Peyer's patch (tissue), 4 donors: ENCODE results near the gene EIF3A. TPM values are rescaled to one million over a fixed set of nuclear protein-coding genes. Genes with fewer than 3 reads are reported as not detected.

Experiments
- DNase-seq, 3 donors: peaks; one replicate each; pipeline ENCODE4 v3.0.0-alpha.2; 2017 to 2019
- H3K27ac ChIP-seq, 4 donors: fragments of 200-600 bp; sonication (generic); one replicate each; pipeline ENCODE4 v1.5.1; 2016 to 2019
- H3K27me3 ChIP-seq, 2 donors: fragments of 200-600 bp; sonication (generic); one replicate each; pipeline ENCODE4 v1.5.1; 2019
- H3K36me3 ChIP-seq, 3 donors: fragments of 200-600 bp; sonication (generic); one replicate each; pipeline ENCODE4 v1.5.1; 2016 to 2019
- H3K4me1 ChIP-seq, 4 donors: fragments of 200-600 bp; sonication (generic); one replicate each; pipeline ENCODE4 v1.5.1; 2016 to 2019
- H3K4me3 ChIP-seq, 4 donors: fragments of 200-600 bp; sonication (generic); 1 replicate in 3 of 4; 2 replicates in 1 of 4; pipeline ENCODE4 v1.5.1; 2016 to 2019; ENCODE audit warnings: mild to moderate bottlenecking in 1 of 4
- H3K9me3 ChIP-seq, 4 donors: fragments of 200-600 bp; sonication (generic); one replicate each; pipeline ENCODE4 v1.5.1; 2016 to 2019; ENCODE audit warnings: mild to moderate bottlenecking in 1 of 4
- POLR2A ChIP-seq, 2 donors: fragments of 450-650 bp; IDR thresholded peaks; one replicate each; pipeline ENCODE4 v1.5.1; 2017; ENCODE audit warnings: antibody characterized with exemption in 2 of 2, mild to moderate bottlenecking in 2 of 2, moderate library complexity in 2 of 2
- total RNA-seq, 4 donors: library from RNA; depleted of rRNA; stranded (reverse); fragments of >200 nt; gene quantifications; one replicate each; pipeline ENCODE4 v1.1.0, GENCODE V29; 2016
- TF ChIP-seq, protein P1 (sequence below), 6 experiments: fragments of 450-650 bp in 4 of 6; fragments of 200-600 bp in 2 of 6; sonication (generic) in 1 of 6; IDR thresholded peaks; one replicate each; pipeline ENCODE4 v1.5.1; 2017 to 2019; ENCODE audit warnings: antibody characterized with exemption in 6 of 6, mild to moderate bottlenecking in 3 of 6, moderate library complexity in 1 of 6

Gene EIF3A
- total RNA-seq, 4 donors from 2014 or later: 69.5 to 266 (median 89.5) TPM

DNA sequence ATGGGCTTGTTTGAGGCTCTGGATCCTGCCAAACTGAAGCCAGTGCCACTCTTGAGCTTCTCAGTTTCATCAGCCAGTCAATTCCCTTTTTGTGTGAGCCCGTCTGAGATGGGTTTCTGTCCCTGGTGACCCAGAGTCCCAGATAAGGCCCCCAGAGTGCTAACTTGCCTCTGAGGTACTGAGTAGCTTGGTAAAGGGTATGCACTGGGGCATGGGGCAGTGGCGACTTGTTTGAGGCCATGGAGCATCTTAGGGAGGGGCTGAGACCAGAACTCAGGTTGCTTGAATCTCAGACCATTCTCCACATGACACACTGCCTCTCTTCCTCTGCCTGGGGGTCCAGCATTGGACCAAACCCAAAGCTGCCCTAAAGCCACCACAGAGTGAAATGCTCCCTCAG lies 86.3 kb downstream of the EIF3A start:
- Histone ChIP-seq H3K9me3 (no peaks in the 10 kb centered on the region), H3K27me3 (no peaks in the 10 kb centered on the region), H3K27ac (no peak overlapping the region), H3K4me1 (no peaks in the 10 kb centered on the region), H3K4me3 (no peak overlapping the region), H3K36me3 (no peaks in the 10 kb centered on the region)
- TF ChIP-seq, protein P1, sequence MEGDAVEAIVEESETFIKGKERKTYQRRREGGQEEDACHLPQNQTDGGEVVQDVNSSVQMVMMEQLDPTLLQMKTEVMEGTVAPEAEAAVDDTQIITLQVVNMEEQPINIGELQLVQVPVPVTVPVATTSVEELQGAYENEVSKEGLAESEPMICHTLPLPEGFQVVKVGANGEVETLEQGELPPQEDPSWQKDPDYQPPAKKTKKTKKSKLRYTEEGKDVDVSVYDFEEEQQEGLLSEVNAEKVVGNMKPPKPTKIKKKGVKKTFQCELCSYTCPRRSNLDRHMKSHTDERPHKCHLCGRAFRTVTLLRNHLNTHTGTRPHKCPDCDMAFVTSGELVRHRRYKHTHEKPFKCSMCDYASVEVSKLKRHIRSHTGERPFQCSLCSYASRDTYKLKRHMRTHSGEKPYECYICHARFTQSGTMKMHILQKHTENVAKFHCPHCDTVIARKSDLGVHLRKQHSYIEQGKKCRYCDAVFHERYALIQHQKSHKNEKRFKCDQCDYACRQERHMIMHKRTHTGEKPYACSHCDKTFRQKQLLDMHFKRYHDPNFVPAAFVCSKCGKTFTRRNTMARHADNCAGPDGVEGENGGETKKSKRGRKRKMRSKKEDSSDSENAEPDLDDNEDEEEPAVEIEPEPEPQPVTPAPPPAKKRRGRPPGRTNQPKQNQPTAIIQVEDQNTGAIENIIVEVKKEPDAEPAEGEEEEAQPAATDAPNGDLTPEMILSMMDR (IDR thresholded peaks at IDR 0.05): no peak
- no peak for TF ChIP-seq POLR2A (IDR thresholded peaks at IDR 0.05)
- DNase-seq: peak in 1 of 3 donors; percentile 3

DNA sequence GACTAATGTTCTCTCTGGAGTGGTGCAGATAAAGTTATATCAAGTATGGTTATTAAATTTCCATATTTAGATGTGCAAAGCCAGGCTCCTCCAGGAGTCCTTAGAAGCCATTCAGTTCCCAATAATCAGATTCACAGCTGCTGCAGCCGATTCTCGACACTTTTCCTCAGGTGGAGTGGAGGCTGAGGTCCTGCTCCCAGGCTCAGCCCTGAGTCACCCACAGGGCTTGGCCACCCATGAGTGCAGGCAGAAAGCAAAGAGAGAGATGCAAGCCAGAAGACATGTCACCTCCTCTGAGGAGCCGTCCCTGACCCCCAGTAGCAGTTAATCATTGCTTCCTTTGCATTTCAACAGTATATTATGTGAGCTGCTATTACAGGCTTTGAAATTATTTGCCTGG lies 87.4 kb downstream of the EIF3A start:
- no peak overlapping the region for H3K4me3 ChIP-seq
- no peaks in the 10 kb centered on the region for H3K4me1 ChIP-seq

DNA sequence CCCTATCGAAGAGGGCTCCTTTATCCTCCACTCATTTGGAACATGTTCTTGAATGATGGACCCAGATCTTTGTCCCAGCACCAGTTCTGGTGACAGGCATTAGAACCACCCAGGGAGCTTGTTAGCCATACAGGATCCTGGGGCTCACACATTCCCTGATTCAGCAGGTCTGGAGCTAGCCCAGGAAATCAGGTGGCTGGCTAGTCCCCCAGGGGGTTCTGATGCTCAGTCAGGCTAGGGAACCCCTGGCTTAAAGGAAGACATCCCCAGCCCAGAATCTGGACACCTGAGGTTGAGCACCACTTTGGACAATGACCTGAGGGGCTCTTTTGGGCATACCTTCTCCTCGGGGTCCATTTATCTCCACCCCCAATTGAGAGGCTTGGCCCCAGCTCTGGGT lies 88.1 kb downstream of the EIF3A start:
- Histone ChIP-seq H3K4me3 (no peak overlapping the region), H3K9me3 (no peaks in the 10 kb centered on the region), H3K4me1 (no peaks in the 10 kb centered on the region), H3K27ac (no peak overlapping the region), H3K36me3 (no peaks in the 10 kb centered on the region), H3K27me3 (no peaks in the 10 kb centered on the region)
- TF ChIP-seq, protein P1 (IDR thresholded peaks at IDR 0.05): no peak
- no peak for DNase-seq

More for the DNA sequence above, 87.4 kb downstream of the EIF3A start:
- H3K27ac ChIP-seq: no peak overlapping the region
- no peaks in the 10 kb centered on the region for H3K36me3 ChIP-seq
- DNase-seq: peak in 1 of 3 donors; percentile 0
- H3K9me3 ChIP-seq: no peaks in the 10 kb centered on the region
- H3K27me3 ChIP-seq: no peaks in the 10 kb centered on the region
- TF ChIP-seq, protein P1 (IDR thresholded peaks at IDR 0.05): no peak
- no peak for TF ChIP-seq POLR2A (IDR thresholded peaks at IDR 0.05)

DNA sequence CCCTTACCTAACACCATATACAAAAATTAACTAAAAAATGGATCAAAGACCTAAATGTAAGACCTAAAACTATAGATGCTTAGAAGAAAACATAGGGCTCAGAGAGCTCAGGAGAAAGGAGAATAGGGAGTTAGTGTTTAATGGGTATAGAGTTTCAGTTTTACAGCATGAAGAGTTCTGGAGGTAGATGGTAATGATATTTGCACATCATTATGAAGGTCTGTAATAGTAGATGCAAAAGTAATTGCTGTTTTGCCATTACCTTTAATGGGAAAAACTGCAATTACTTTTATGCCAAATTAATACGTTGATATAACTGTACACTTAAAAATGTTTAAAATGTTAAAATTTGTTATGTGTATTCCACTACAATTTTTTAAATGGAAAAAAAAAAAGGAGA lies 90.3 kb downstream of the EIF3A start:
- no peaks in the 10 kb centered on the region for H3K4me1 ChIP-seq
- H3K36me3 ChIP-seq: no peaks in the 10 kb centered on the region
- no peak overlapping the region for H3K27ac ChIP-seq
- TF ChIP-seq POLR2A (IDR thresholded peaks at IDR 0.05): no peak
- TF ChIP-seq, protein P1 (IDR thresholded peaks at IDR 0.05): no peak
- H3K27me3 ChIP-seq: no peaks in the 10 kb centered on the region
- DNase-seq: no peak
- no peaks in the 10 kb centered on the region for H3K9me3 ChIP-seq
- no peak overlapping the region for H3K4me3 ChIP-seq

DNA sequence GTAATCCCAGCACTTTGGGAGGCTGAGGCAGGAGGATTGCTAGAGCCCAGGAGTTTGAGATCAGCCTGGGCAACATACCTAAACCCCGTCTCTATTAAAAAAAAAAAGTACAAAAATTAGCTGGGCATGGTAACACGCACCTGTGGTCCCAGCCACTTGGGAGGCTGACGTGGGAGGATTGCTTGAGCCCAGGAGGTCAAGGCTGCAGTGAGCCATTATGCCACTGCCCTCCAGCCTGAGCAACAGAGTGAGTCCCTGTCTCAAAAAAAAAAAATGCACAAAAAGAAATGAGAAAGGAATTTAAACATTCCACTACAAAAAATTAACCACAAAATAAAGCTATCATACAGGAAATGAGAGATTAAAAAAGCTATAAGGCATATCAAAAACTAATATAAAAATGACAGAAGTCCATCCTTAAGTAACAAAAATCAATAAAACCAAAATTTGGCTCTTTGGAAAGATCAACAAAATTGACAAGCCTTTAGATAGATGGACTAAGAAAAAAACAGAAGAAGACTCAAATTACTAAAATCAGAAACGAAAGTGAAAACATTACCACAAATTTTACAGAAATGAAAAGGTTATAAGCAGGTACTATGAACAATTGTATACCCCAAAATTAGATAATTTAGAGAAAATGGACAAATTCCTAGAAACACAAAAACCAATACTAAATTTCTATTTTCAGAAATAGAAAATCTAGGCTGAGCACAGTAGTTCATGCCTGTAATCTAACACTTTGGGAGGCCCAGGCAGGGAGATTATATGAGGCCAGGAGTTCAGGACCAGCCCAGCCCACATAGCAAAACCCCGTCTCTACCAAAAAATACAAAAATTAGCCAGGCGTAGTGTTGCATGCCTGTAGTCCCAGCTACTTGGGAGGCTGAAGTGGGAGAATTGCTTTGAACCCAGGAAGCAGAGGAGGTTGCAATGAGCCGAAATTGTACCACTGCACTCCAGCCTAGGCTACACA lies 93.5 kb downstream of the EIF3A start:
- H3K36me3 ChIP-seq: no peaks in the 10 kb centered on the region
- TF ChIP-seq POLR2A (IDR thresholded peaks at IDR 0.05): no peak
- TF ChIP-seq, protein P1 (IDR thresholded peaks at IDR 0.05): no peak
- DNase-seq: no peak
- H3K27ac ChIP-seq: no peak overlapping the region
- no peak overlapping the region for H3K4me3 ChIP-seq
- H3K27me3 ChIP-seq: no peaks in the 10 kb centered on the region
- no peaks in the 10 kb centered on the region for H3K4me1 ChIP-seq
- H3K9me3 ChIP-seq: no peaks in the 10 kb centered on the region
